Suppressor macrophage treated with lipopolysaccharide for 4 hours (primary cell): Measurements from ENCODE around the gene GZF1.
"Not testable (repeated sequence)": the region's sequence is repeated elsewhere in the genome, so short reads cannot be mapped to it uniquely, and the experiment has no call there.

Experiments used
- DNase-seq: peaks from one replicate; pipeline ENCODE4 v3.0.0-alpha.2; 2020

The GZF1 gene

DNA sequence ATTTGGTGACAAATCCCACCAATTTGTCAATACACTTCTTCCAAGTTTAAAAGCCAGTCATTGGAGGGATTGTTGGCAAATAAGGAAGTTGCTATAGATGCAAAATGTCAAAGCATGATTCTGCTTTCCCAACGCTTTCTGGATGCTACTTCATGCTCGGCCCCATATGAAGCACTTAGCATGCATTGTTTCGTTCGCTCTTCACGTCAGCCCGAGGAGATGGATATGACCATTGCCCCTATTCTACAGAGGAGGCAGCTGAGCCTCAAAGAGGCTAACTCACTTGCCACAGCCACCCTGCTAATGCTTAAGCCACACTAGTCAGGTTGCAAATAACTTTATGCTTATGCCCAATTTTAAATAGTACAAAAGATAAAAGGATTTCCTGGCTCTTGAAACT lies 14.2 kb upstream of the GZF1 start:
- DNase-seq = peak; percentile 49

DNA sequence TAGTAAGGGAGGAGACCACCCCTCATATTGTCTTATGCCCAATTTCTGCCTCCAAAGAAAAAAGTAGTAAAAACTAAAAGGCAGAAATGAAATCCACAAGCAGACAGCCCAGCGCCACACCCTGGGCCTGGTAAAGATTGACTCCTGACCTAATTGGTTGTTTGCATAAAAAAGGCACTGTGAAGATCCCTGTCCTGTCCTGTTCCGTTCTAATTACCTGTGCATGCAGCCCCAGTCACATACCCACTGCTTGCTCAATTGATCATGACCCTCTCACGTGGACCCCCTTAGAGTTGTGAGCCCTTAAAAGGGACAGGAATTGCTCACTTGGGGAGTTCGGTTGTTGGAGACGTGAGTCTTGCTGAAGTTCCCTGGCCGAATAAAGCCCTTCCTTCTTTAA lies 13.5 kb upstream of the GZF1 start:
- DNase-seq = not testable (repeated sequence)

- DNase-seq = no peak
These were observed 12.4 kb upstream of the GZF1 start for GRCh38 chr20:23349338-23350195.

GRCh38 chr20:23350196-23350903 lies 11.6 kb upstream of the GZF1 start, which contains the start of gene NXT1:
NXT1 (plus strand) TSS chr20:23350791; CDS start chr20:23354042, 3,251 bp downstream.
- peak; percentile 99 for DNase-seq

GRCh38 chr20:23350904-23351838 lies 10.8 kb upstream of the GZF1 start:
- peak; percentile 39 for DNase-seq

- DNase-seq = no peak
These were observed 5.8 kb upstream of the GZF1 start for GRCh38 chr20:23356203-23356602.

GRCh38 chr20:23357767-23358562 lies 4.0 kb upstream of the GZF1 start:
- peak; percentile 100 for DNase-seq

DNA sequence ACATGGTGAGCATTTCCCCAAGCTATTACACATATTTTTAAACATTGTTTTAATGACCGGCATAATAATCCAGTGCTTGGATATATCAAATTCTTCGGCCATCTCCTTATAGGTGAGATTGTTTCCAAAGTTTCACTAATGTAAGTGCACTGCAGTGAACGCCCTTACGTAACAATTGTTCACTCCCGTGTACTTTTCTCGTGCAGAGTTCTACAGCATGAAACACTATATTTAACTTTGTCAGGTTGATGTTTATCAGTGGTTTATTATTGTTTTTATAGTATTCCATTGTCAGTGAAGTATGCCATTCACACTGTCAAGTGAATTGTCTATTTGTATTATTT lies 3.4 kb upstream of the GZF1 start:
- no peak for DNase-seq

DNA sequence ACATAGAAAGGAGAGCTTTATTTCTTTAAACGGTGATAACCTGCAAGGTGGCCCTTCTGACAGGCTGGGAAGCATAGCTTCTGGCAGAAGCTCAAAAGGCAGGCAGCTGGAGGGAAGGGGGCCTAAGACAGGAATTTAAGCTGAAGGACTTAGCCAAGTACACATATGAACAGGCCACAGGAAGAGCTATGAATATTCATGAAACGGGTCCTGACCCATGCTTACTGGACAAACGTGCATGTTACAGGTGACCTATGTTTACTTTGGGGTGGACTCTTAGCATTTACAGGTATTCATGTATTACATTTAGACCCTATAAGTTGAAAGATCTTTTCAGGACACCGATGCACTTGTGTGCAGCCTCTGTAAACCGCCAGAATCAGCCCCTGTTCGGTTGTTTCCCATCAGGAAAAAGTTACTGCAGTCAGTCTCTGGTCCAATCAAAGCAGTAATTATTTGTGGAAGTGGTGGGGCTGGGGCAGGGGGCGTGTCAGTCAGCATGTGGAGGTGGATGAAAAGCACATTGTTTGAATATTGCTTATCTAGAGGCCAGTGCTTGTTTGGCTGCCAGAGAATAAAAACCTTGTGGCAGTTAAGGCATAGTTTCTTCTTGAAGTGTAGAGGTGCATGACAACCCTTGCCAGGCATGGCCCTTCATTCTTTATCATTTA lies 2.9 kb upstream of the GZF1 start:
- no peak for DNase-seq

GRCh38 chr20:23360531-23360930 lies 1.5 kb upstream of the GZF1 start:
- no peak for DNase-seq

DNA sequence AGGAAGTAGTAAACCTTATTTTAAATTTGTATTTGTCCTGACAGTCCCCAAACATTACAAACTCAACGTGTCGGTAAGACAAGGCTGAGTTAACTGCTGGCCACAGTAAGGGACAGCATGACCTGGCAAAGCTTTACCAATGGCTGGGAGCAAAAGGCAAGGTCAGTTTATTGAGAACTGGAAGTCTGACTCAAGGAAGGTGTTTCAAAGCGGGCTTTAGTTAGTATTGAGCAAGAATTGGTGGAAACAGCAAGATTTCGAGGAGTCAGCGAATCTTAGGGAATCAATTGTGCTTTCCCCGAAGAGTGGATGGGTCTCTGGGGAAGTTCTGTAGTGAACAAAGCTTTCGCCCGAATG lies 885 bp upstream of the GZF1 start:
- peak; percentile 53 for DNase-seq

DNA sequence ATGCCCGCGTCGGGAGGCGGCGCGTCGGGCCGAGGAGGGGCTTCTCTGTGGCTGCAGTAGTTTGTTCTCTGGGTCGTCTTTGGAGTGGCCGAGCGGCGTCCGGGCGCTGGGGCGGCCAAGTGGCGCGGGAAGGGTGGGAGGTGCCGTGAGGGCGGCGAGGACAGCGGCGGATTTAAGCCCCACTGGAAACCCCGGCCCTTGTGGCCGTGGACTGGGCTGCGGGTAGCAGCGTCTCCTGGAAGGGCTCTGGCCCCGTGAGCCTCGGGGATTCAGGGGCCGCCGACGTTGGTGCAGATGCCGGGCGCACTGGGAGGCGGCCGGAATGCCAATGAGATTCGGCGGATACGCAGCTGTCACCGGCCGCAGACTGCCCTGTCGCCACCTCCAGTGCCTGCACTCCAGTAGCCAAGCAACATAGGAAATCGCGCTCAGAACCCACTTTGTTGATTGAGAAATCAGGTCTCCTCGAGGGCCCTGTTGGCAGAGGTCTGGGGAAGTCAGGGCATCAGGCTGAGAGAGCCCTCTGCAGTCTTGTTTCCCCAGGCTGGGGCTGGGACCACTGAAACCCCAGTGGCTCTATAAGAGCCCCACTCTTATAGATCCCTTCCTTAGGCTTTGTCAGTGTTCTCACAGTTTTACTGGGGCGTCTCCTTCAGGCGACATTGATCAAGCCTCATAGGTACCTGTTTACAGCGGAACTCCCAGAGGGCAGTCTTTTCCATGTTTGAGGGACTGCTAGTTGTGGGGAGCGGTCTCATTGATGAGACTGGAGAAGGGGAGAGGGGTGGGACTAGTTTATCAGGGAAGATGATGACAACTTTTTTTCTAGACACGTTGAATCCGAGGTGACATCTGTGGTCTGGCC lies 642 bp downstream of the GZF1 start:
- DNase-seq = peak; percentile 42

DNA sequence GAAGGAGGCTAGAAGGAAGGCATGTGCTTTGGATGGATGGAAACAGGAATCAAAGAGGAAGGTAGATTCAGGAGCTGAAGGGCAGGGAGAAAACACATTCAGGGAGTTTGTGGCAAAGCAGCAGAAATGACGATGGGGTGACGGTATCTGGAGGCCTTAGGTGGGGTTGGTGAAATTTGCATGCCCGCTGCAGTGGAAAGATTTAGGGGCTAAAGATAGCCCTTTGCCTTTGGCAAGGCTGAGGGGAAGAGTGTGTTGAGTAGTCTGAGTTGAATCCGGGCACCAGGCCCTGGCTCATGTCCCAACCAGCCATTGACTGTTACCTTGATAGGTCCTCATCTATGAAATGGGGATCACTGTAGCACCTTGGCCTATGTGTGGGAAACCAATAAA lies 1.3 kb downstream of the GZF1 start:
- DNase-seq = no peak

DNA sequence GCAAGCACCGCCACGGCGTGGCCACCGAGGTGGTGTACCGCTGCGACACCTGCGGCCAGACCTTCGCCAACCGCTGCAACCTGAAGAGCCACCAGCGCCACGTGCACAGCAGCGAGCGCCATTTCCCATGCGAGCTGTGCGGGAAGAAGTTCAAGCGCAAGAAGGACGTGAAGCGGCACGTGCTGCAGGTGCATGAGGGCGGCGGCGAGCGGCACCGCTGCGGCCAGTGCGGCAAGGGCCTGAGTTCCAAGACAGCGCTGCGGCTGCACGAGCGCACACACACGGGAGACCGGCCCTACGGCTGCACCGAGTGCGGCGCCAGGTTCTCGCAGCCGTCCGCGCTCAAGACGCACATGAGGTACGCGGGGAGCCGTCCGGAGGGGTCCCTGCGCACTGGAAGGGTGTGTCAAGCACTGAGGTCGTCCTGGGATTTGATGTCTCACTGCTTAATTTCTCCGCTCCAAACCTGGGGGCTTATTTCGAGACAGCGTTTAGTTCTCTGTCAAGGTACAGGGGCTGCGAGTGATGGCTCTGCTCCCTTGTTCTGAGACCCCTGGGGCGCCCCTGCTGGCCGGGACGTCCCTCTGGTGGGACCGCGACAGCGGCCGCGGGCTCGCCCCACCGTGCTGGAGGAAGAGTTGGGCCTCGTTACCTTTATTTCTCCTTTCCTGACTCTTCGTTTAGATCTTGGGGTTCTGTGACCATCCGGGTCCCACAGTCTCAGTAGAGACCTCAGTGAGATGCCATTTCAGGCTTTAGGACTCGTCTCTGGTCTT lies 3.6 kb downstream of the GZF1 start:
- DNase-seq = no peak

DNA sequence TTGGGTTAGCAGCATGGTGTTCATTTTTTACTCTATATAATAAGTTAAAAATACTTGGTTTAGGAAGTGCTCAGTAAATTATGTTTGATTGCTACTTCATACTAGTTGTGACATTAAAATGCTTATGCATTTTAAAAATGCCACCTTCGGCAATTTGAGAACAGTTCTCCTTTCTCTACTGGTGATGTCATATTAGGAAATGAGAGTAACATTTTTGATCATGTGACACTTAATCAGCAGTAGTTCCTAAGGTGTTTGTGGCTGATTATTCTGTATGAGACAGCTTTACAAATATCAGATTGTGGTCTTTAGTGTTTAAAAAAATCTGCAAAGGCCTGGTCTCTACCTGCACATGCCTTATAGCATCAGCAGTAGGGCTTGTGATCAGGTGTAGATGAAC lies 4.4 kb downstream of the GZF1 start:
- DNase-seq = peak; percentile 81

GRCh38 chr20:23367770-23368169 lies 5.8 kb downstream of the GZF1 start:
- peak; percentile 14 for DNase-seq

GRCh38 chr20:23368316-23369071 lies 6.5 kb downstream of the GZF1 start:
- no peak for DNase-seq

DNA sequence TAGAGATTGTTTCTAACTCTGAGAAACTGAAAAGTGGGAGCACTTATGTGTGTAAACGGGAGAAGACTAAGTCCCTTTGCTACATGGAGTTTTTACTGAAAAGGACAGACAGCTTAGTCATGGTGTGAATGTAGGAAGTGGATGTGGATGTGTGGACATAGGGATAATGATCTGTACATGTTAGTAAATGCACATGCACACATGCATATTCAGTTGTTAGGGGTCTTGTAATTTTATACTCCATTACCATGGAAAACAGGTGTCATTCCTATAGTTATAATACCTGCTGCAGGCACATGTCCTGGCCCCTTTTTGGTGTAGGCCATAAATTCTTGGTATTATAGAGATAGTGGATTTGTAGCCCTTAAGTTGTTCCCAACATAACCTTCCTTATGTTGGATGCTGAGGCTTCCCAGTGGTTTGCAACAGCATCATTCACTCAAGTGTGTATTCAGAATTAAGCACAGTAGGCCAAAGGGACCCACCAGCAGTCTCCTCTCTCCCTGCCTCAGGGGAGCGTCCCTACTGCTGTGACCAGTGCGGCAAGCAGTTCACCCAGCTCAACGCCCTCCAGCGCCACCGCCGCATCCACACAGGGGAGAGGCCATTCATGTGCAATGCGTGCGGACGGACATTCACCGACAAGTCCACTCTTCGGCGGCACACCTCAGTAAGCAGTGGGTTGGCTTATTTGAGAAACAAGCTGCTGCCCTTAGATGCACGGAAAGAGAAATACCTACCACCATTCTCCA lies 7.3 kb downstream of the GZF1 start:
- DNase-seq = no peak
